ENCODE measurements around the gene KLF16.
"Not testable (repeated sequence)": the region's sequence is repeated elsewhere in the genome, so short reads cannot be mapped to it uniquely, and the experiment has no call there.

The KLF16 gene

GRCh38 chr19:1863328-1863637 lies at the start of gene KLF16:
Gene KLF16 (minus strand): TSS chr19:1863579. CDS start chr19:1863497, 82 bp downstream.
- DNase-seq: no peak

DNA sequence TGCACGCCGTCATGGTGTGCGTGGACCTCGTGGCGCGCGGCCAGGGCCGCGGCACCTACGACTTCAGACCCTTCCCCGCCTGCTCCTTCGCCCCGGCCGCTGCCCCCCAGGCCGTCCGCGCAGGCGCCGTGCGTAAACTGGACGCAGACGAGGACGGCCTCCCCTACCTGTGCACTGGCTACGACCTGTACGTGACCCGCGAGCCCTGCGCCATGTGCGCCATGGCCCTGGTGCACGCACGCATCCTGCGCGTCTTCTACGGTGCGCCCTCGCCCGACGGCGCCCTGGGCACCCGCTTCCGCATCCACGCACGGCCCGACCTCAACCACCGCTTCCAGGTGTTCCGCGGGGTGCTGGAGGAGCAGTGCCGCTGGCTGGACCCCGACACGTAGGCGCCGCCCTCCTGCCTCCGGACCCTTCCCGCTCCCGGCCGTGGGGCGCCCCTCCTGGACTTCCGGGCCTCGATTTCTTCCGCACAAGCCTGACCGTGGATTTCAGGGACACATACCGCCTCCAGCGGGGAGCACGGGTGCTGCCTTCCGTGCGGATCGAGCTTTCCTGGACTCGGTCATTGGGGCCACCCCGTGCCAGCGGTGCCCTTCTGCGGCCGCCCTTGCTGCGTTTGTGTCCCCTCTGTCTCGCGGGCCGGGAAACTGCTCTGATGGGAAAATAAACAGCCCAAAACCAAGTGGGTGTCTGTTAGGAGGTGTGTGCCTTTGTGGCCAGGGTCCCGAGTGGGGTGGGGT lies 49.6 kb upstream of the KLF16 start:
- DNase-seq: no peak

DNA sequence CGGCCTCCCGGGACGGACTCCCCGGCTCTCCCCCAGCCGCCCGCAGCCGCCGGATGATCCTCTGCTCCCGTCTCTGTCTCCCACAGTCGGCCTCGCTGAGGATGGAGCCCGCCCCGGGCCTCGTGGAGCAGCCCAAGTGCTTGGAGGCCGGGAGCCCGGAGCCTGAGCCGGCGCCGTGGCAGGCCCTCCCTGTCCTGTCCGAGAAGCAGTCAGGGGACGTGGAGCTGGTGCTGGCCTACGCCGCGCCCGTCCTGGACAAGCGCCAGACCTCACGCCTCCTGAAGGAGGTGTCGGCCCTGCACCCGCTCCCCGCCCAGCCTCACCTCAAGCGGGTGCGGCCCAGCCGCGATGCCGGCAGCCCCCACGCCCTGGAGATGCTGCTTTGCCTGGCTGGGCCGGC lies 48.6 kb upstream of the KLF16 start:
- DNase-seq: no peak

DNA sequence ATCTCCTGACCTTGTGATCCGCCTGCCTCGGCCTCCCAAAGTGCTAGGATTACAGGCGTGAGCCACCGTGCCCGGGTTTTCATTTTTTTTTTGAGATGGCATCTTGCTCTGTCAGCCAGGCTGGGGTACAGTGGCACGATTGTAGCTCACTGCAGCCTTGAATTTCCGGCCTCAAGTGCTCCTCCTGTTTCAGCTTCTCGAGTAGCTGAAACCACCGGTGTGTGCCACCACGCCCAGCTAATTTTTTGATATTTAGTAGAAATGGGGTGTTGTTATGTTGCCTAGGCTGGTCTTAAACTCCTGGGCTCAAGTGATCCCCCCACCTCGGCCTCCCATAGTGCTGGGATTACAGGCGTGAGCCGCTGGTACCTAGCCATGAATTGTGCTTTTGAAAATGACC lies 47.7 kb upstream of the KLF16 start:
- no peak for DNase-seq

- no peak for DNase-seq
Measured at GRCh38 chr19:1910177-1910576, 46.8 kb upstream of the KLF16 start.

DNA sequence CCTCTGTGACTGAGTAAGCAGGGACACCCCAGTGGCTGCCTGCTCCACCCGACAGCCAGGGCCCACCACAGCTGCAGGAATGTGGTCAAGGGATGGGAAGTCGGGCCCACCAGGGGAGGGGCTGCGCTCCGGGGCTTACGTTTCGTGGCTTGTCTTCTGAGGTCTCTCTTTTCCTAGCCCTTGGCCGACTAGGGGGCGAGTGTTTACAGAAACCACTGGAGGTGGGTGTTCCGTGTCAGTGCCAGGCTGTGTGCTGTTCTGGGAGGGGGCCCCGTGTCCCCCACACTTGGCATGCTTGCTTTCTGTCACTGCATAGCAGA lies 46.3 kb upstream of the KLF16 start:
- DNase-seq: no peak

- no peak for DNase-seq
Measured at GRCh38 chr19:1908364-1908678, 44.9 kb upstream of the KLF16 start.

DNA sequence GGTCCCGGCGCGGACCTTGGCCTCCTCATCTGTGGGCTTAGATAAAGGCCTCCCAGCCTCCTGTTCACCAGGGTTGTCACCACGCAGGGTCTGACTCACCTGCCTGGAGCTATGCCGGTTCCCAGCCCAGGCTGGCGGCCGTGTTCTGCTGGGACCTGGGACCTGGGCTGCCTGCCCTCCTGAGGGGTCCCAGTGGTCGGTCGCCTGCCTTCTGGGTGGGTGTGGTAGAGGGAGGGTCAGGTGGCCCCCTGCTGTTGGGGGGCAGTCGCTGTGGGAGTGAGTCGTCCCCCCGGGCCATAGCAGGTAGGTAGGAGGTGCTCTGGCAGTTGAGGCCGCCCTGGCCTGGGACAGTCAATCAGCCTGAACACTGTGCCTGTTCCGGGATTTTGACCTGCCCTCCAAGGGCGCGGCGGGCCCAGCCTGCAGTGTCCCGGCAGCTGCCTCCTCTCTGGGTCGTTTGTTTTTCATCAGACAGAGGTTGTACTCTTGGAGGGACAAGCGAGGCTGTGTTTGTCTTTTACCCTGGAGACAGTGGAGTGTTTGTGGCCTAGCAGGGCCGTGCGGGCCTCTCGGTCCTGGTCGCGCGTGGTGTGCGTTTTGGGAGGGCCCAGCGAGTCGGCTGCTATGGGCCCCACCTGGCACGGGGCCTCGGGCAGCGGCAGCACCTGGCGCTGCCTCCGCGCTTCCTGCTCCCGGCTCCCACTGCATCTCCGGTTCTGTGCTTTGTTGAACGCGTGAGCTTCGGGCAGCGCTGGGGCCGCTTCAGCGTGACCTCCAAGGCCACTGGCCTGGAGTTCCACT lies 44.4 kb upstream of the KLF16 start:
- DNase-seq: no peak

GRCh38 chr19:1906985-1907562 lies 43.7 kb upstream of the KLF16 start:
- DNase-seq: no peak

DNA sequence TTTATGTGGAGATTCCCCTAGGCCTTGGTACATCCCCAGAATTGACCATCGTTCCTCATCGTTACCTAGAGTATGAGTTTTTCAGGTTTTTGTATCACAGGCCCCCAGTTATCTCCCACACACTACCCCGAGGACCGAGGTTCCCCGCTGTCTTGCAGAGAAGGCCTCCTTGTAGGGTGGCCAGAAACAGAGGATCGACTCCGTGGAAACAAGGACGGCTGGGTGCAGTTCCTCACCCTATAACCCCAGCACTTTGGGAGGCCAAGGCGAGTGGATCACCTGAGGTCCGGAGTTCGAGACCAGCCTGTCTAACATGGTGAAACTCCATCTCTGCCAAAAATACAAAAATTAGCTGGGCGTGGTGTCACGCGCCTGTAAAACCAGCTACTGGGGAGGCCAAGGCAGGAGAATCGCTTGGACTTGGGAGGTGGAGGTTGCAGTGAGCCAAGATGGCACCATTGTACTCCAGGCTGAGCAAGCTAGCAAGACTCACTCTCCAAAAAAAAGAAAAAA lies 42.5 kb upstream of the KLF16 start:
- no peak for DNase-seq

DNA sequence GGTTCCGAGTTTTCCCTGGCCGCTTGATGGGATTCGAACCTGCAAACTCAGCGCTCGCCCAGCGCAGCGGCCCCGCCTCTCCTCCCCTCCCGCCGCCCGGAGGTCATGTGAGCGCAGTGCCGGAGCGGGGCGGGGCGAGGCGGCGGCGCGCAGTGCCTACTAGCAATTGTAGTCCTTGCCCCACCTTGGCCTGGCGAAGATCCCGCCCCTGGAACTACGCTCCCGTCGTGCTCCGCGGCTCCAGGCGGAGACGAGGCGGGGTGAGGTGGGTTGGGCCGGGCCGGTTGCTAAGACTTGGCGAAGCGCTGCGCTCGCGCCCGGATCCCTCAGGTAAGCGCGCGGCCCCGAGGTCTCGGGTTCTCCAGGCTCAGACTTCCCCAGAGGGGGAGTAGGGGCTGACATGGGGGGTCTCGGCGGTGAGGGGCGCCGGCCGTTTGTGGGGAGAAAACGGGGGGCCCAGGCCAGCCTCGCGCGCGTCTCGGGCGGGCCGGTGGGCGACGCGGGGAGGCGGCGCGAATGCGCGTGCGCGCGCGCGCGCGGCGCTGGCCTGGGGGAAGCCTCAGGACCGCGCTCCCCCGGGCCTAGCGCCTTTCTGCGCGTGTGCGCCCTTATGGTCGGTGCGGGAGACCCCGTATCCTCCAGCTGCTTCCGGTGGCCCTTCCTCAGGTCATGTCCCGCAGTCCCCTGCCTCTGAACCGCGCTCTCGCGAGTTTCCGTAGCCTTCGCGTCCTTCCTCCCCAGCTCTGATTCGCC lies 41.9 kb upstream of the KLF16 start, which contains the start of the genes ADAT3 and SCAMP4:
ADAT3 (plus strand) TSS at position 290 of the 753 bp plus-strand sequence. CDS start 6,649 bp downstream, outside the sequence.
SCAMP4 (plus strand) TSS at position 290 of the 753 bp plus-strand sequence. CDS start 9,621 bp downstream, outside the sequence.
- peak; percentile 97 for DNase-seq

DNA sequence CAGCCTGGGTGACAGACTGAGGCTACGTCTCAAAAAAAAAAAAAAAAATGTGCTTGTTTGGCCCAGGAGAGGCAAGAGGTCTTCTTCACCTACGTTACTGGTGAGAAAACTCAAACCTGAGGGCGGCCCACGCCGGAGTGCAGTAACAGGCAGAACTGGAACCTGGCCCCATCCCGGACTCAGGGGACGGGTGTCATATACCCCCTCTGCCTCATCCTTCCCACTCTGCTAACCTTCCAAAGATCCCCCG lies 41.4 kb upstream of the KLF16 start:
- no peak for DNase-seq

DNA sequence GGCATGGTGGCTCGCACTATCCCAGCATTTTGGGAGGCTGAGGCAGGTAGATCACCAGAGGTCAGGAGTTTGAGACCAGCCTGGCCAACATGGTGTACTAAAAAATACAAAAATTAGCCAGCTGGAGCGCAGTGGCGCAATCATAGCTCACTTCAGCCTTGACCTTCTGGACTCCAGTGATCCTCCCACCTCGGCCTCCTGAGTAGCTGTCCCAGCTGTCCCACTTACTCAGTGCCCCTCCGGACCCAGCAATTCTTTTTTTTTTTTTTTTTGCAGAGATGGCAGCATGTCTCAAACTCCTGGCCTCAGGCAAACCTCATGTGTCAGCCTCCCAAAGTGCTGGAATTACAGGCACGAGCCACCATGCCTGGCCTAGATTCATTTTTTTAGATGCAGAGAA lies 39.5 kb upstream of the KLF16 start:
- no peak for DNase-seq

GRCh38 chr19:1901940-1902404 lies 38.6 kb upstream of the KLF16 start:
- DNase-seq: no peak

DNA sequence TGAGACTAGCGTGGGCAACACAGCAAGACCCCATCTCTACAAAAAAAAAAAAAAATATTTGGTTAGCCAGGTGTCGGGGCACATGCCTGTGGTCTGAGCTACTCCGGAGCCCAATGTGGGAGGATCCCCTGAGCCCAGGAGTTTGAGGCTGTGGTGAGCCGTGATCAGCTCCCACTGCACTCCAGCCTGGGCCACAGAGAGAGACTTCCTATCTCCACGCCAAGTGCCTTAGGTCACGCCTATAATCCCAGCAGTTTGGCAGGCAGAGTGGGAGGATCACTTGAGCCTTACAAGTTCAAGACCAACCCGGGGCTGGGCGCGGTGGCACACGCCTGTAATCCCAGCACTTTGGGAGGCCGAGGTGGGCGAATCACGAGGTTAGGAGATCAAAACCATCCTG lies 33.1 kb upstream of the KLF16 start:
- no peak for DNase-seq

DNA sequence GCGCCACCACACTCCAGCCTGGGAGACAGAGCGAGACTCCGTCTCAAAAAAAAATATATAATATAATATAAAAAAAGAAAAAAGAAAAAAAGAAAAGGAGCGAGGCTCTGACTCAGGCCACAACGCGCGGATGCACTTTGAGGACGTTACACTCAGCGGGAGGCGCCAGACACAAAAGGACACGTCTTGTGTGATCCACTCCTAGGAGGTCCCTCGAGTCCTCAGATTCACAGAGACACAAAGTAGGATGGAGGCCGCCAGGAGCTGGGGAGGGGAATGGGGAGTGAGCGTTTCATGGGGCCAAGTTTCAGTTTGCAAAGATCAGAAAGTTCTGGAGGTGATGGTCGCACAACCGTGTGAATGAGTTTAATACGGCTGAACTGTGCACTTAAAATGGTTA lies 30.4 kb upstream of the KLF16 start:
- no peak for DNase-seq

DNA sequence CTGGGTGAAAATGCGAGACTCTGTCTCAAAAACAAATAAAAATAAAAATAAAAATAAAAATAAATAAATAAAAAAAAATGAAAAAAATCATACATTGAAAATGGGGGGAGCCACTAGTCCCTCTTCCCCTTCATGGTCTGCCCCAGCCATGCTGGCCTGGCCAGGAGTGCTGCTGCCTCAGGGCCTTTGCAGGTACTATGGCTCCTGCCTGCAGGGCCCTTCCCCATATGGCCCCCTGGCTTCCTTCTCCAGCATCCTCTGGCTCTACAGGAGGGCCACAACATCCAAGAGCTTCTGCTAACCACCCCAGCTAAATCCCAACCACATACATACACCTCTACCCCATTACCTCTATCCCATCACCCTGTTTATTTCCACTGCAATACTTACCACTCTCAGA lies 26.5 kb upstream of the KLF16 start:
- no peak for DNase-seq

GRCh38 chr19:1888385-1888784 lies 25.0 kb upstream of the KLF16 start:
- DNase-seq: no peak

DNA sequence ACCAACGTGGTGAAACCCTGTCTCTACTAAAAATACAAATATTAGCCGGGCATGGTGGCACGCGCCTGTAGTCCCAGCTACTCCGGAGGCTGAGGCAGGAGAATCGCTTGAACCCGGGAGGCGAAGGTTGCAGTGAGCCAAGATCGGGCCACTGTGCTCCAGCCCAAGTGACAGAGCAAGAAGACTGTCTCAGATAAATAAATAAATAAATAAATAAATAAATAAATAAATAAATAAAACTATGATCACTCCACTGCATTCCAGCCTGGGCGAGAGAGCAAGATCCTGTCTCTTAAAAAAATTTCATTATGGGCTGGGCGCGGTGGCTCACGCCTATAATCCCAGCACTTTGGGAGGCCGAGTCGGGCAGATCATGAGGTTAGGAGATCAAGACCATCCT lies 23.0 kb upstream of the KLF16 start:
- not testable (repeated sequence) for DNase-seq

- DNase-seq: peak; percentile 96
Measured at GRCh38 chr19:1885398-1886119, 22.2 kb upstream of the KLF16 start, which contains the start of gene ABHD17A. Gene ABHD17A (minus strand): TSS chr19:1885496. CDS start chr19:1881566, 3,930 bp downstream.

- DNase-seq: no peak
Measured at GRCh38 chr19:1884719-1885334, 21.4 kb upstream of the KLF16 start.

- no peak for DNase-seq
Measured at GRCh38 chr19:1884291-1884718, 20.9 kb upstream of the KLF16 start.

Measured in midbrain (tissue), 1 donor.